GM19025 (cell line): ENCODE data around the gene CDH23.

Source experiments
- ATAC-seq: cut with Tn5 transposase; IDR thresholded peaks from one replicate; pipeline ENCODE4 v1.9.1; 2021; ENCODE audit warnings: mild to moderate bottlenecking, low read depth, moderate library complexity; ENCODE audit not compliant: unreplicated experiment

The CDH23 gene

GRCh38 chr10:71528371-71529206, 131.9 kb downstream of the CDH23 start:
- ATAC-seq: no peak

- ATAC-seq: no peak
Measured at GRCh38 chr10:71529207-71529827, 132.6 kb downstream of the CDH23 start.

GRCh38 chr10:71530781-71531180, 134.1 kb downstream of the CDH23 start:
- no peak for ATAC-seq

- no peak for ATAC-seq
Measured at GRCh38 chr10:71531485-71532446, 135.0 kb downstream of the CDH23 start.

- no peak for ATAC-seq
Measured at GRCh38 chr10:71532878-71533277, 136.2 kb downstream of the CDH23 start.

- ATAC-seq: no peak
Measured at GRCh38 chr10:71533936-71534335, 137.2 kb downstream of the CDH23 start.

GRCh38 chr10:71534568-71535194, 138.0 kb downstream of the CDH23 start:
- ATAC-seq: no peak

GRCh38 chr10:71536332-71536731, 139.6 kb downstream of the CDH23 start:
- ATAC-seq: no peak

- ATAC-seq: no peak
Measured at GRCh38 chr10:71537125-71537524, 140.4 kb downstream of the CDH23 start.

- ATAC-seq: no peak
Measured at GRCh38 chr10:71537681-71538080, 141.0 kb downstream of the CDH23 start.

- ATAC-seq: no peak
Measured at GRCh38 chr10:71538608-71539260, 142.0 kb downstream of the CDH23 start.

GRCh38 chr10:71539442-71540118, 142.9 kb downstream of the CDH23 start:
- no peak for ATAC-seq

- no peak for ATAC-seq
Measured at GRCh38 chr10:71542478-71542877, 145.8 kb downstream of the CDH23 start.

GRCh38 chr10:71543608-71544170, 147.0 kb downstream of the CDH23 start:
- ATAC-seq: no peak

- no peak for ATAC-seq
Measured at GRCh38 chr10:71545001-71545400, 148.3 kb downstream of the CDH23 start.

GRCh38 chr10:71546220-71546619, 149.5 kb downstream of the CDH23 start:
- ATAC-seq: no peak

- no peak for ATAC-seq
Measured at GRCh38 chr10:71547312-71547711, 150.6 kb downstream of the CDH23 start.

- ATAC-seq: no peak
Measured at GRCh38 chr10:71547876-71548846, 151.4 kb downstream of the CDH23 start.
